ENCODE data around the gene NUP160. TPM values are rescaled to one million over a fixed set of nuclear protein-coding genes. Genes with fewer than 3 reads are reported as not detected.
"Not testable (repeated sequence)": the region's sequence is repeated elsewhere in the genome, so short reads cannot be mapped to it uniquely, and the experiment has no call there.

The NUP160 gene
- total RNA-seq, 4 donors from 2014 or later, result 14.1 to 22.4 (median 18.9) TPM

- no peak overlapping the region for H3K4me3 ChIP-seq (ENCODE audit: low read depth, poor library complexity, severe bottlenecking)
- intact Hi-C loops (cut with DNase I; ENCODE audit: low total_unique reads), result no loop called here
- no peak for TF ChIP-seq POLR2A (IDR thresholded peaks at IDR 0.05)
- TF ChIP-seq CTCF (IDR thresholded peaks at IDR 0.05), result no peak
- no peak for DNase-seq (ENCODE audit: low spot score in 2 of 2)
- WGBS, 2 donors, result 91 to 97% methylated on average over 2 of the region's 2 CpGs
Observed at GRCh38 chr11:47870404-47870803, 22.3 kb upstream of the NUP160 start.

GRCh38 chr11:47869544-47870393, 21.6 kb upstream of the NUP160 start:
- H3K4me3 ChIP-seq (ENCODE audit: low read depth, poor library complexity, severe bottlenecking), result no peak overlapping the region
- TF ChIP-seq CTCF (IDR thresholded peaks at IDR 0.05) (no peak), POLR2A (IDR thresholded peaks at IDR 0.05) (no peak)
- 61 to 67% methylated on average over 2 of the region's 2 CpGs for WGBS, 2 donors
- intact Hi-C loops (cut with DNase I; ENCODE audit: low total_unique reads), result no loop called here
- DNase-seq (ENCODE audit: low spot score in 2 of 2), result no peak

- DNase-seq (ENCODE audit: low spot score in 2 of 2), result no peak
- WGBS, 2 donors, result 86 to 91% methylated on average over 3 of the region's 3 CpGs
- intact Hi-C loops (cut with DNase I; ENCODE audit: low total_unique reads), result no loop called here
- no peak for TF ChIP-seq CTCF (IDR thresholded peaks at IDR 0.05)
- no peak overlapping the region for H3K4me3 ChIP-seq (ENCODE audit: low read depth, poor library complexity, severe bottlenecking)
Observed at GRCh38 chr11:47867823-47868222, 19.7 kb upstream of the NUP160 start.

GRCh38 chr11:47866892-47867291, 18.7 kb upstream of the NUP160 start:
- H3K4me3 ChIP-seq (ENCODE audit: low read depth, poor library complexity, severe bottlenecking); intact Hi-C loops (cut with DNase I; ENCODE audit: low total_unique reads); DNase-seq (ENCODE audit: low spot score in 2 of 2): not testable (repeated sequence)
- 64 to 70% methylated on average over 6 of the region's 6 CpGs for WGBS, 2 donors

GRCh38 chr11:47864901-47865300, 16.8 kb upstream of the NUP160 start:
- intact Hi-C loops (cut with DNase I; ENCODE audit: low total_unique reads), result no loop called here
- 38 to 42% methylated on average over 5 of the region's 5 CpGs for WGBS, 2 donors
- DNase-seq (ENCODE audit: low spot score in 2 of 2), result no peak
- TF ChIP-seq CTCF (IDR thresholded peaks at IDR 0.05) (no peak), POLR2A (IDR thresholded peaks at IDR 0.05) (no peak)
- no peak overlapping the region for H3K4me3 ChIP-seq (ENCODE audit: low read depth, poor library complexity, severe bottlenecking)

- TF ChIP-seq CTCF (IDR thresholded peaks at IDR 0.05) (no peak), POLR2A (IDR thresholded peaks at IDR 0.05) (no peak)
- intact Hi-C loops (cut with DNase I; ENCODE audit: low total_unique reads), result no loop called here
- no peak overlapping the region for H3K4me3 ChIP-seq (ENCODE audit: low read depth, poor library complexity, severe bottlenecking)
- 84 to 87% methylated on average over 4 of the region's 4 CpGs for WGBS, 2 donors
- DNase-seq (ENCODE audit: low spot score in 2 of 2), result no peak
Observed at GRCh38 chr11:47863898-47864430, 15.8 kb upstream of the NUP160 start.
